ENCODE data around the gene APBA2.
"Not testable (repeated sequence)": the region's sequence is repeated elsewhere in the genome, so short reads cannot be mapped to it uniquely, and the experiment has no call there.

The APBA2 gene

GRCh38 chr15:28876845-28877185, 9.0 kb upstream of the APBA2 start:
- in situ Hi-C loops (cut with HindIII; ENCODE audit: low sequenced_read_pairs) = no loop called here

DNA sequence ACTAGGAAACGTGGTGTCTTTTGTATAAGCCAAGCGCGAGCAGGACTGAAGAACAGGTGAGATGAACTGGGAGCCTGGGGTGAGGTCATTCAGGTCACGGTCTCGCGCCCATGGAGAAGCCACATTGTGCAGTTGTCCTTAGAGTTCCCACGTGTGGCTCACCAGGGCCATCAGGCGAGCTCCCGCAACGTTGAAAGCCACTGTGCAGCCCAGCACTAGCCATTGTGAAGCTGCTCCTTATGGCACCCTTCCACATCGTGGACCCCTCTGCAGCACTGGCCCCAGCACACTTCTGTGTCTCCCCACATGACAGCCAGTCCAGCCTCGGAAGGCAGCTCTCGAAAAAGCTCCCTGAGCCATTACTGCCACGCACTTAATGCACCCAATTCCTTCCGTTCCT, 7.6 kb upstream of the APBA2 start:
- in situ Hi-C loops (cut with HindIII; ENCODE audit: low sequenced_read_pairs) = no loop called here

- in situ Hi-C loops (cut with HindIII; ENCODE audit: low sequenced_read_pairs) = no loop called here
Observed at GRCh38 chr15:28879551-28879950, 6.2 kb upstream of the APBA2 start.

GRCh38 chr15:28880680-28881079, 5.1 kb upstream of the APBA2 start:
- in situ Hi-C loops (cut with HindIII; ENCODE audit: low sequenced_read_pairs) = no loop called here

GRCh38 chr15:28881170-28881569, 4.6 kb upstream of the APBA2 start:
- in situ Hi-C loops (cut with HindIII; ENCODE audit: low sequenced_read_pairs) = no loop called here

- in situ Hi-C loops (cut with HindIII; ENCODE audit: low sequenced_read_pairs) = no loop called here
Observed at GRCh38 chr15:28881600-28881999, 4.2 kb upstream of the APBA2 start.

GRCh38 chr15:28884151-28884940, 1.4 kb upstream of the APBA2 start:
- in situ Hi-C loops (cut with HindIII; ENCODE audit: low sequenced_read_pairs) = no loop called here

DNA sequence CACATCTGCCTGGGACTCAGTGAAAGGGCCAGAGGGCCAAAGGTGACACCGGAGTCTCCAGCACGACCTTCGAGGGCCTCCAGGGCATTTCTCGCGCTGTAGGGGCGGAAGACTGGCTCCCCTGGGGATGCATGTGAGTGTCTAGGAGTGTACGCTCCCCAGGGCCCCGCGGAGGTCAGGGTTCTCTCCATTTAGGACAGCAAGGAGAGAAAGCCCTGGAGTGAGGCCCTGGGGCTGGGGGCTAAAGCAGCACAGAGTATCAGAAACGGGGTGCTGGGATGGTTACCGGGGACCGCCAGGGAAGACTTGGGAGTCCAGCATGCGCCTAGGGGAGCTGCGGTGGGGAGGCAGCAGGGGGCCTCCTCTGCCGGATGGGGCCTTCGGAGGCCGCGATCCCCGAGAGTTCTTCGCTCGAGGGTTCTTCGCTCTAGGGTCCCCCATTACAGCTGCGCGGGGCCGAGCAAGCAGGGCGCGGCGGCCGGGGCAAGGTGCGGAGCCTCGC, 595 bp upstream of the APBA2 start:
- in situ Hi-C loops (cut with HindIII; ENCODE audit: low sequenced_read_pairs) = no loop called here

- in situ Hi-C loops (cut with HindIII; ENCODE audit: low sequenced_read_pairs) = no loop called here
Observed at GRCh38 chr15:28886431-28887338, 911 bp downstream of the APBA2 start.

DNA sequence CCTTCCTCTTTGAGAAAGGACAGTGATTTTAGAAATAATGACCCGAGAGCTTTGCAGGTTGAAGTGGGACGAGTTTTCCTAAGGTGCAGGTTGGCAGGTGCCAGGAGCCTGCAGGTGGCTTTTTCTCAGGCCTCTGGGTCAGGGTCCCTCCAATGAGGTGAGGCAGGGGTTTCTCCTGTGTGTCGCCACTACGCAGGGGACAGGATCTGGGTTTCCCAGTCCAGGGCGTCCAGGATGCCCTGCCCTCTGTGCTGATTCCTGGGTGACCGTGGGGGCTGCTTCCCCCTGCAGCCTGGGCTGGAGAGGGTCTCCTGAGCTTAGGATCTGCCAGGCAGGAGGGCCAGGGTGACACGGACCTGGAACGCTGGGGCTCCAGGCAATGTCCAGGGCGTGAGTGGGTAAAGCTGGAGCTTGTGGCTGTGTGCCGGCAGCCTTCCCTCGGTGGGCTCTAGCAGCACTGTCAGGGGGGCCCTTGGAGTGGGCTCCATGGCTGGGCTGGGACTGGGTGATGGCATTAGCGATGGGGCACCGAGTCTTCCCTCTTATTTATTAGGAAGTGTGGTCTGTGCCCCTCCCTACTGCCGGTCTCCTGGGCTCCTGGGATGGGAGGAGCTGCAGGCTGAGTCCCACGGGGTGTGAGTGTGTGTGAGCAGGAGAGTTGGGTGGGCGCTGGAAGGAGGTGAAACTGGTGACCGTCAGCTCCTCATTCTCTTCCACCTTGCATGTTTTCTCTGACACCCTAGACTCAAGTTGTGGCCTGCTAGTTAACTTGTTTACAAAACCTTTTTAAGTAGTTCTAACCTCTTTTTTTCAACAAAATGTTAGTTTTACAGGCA, 1.8 kb downstream of the APBA2 start:
- in situ Hi-C loops (cut with HindIII; ENCODE audit: low sequenced_read_pairs) = no loop called here

DNA sequence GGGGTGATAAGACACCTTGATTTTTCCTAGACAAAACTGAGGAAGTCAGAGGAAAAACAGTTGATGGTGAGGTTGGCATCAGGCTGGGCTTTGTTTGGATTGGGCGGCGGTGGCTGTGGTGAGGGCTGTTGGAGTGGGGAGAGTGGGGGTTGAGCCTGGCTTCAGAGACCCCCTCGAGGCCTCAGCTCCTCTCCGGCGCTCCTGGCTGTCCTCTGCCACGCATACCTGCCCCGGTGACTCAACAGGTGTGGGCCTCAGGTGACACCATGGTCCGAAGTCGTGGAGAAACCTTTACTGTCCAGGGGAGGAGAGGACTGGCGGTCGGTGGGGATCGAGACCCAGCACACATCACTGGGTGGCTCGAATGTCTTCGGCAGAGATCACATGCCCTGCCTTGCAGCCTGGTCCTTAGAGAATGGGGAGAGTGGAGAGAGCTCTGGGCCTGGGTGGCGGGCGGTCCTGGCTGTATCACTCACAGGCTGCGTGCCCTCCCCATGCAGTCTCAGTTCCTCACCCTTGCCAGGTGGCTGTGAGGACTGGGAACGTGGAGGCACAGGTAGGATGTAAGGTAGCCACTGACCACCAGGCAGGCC, 2.6 kb downstream of the APBA2 start:
- in situ Hi-C loops (cut with HindIII; ENCODE audit: low sequenced_read_pairs) = no loop called here

- in situ Hi-C loops (cut with HindIII; ENCODE audit: low sequenced_read_pairs) = no loop called here
Observed at GRCh38 chr15:28888900-28889299, 3.1 kb downstream of the APBA2 start.

DNA sequence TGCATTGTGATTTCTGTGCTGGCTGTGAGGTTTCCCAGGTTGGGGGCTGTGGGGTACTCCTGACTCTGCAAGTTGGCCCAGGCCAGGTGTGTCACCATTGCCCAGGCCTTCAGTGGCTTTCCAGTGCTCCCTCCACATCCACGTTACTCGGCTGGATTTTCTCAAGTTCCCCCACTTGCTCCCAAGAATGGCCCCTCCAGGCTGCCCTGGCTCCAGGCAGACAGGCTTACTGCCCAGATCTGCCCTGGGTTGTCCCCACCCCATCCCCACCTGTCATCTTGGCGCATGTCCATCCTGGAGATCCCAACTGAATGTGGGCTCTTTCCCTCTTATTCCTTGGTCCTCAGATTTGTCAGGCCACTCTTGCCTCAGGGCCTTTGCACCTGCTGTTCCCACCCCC, 3.6 kb downstream of the APBA2 start:
- in situ Hi-C loops (cut with HindIII; ENCODE audit: low sequenced_read_pairs) = no loop called here

GRCh38 chr15:28889871-28890270, 4.1 kb downstream of the APBA2 start:
- in situ Hi-C loops (cut with HindIII; ENCODE audit: low sequenced_read_pairs) = not testable (repeated sequence)

GRCh38 chr15:28890291-28890690, 4.5 kb downstream of the APBA2 start:
- in situ Hi-C loops (cut with HindIII; ENCODE audit: low sequenced_read_pairs) = not testable (repeated sequence)

DNA sequence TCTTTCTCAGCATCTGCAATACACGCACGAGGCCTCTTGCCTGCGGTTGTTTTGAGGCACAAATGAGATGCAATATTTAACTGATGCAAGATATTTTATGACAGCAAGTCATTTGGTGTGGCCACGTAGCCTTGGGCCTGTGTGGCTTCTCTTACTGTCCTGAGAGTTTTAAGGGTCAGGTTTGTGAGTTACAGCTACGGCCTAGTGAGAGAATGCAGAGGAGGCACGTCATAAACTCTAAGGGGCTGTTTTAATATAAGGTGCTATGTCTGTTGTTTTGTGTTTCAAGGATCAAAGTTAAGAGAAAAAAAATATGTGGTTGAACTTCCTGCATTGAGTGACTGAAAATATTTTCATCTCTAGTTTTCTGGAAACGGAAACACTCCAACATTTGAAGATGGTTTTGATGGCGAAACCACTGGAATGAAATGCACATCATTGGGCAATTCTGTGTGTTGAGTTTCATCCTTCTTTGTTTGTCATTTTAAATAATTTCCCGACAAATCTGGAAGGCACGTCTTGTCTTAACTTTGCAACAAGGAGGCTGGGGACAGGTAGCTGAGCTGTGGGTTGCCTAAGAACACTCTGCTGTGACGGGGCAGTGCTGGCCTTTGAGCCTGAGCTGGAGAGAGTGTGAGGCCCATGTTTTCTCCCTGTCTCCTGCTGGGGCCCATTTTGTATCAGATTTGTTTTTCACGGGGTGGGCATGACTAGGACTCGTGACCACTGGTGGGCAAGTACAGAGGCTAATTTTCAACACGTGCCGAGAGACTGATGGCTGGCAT, 5.1 kb downstream of the APBA2 start:
- in situ Hi-C loops (cut with HindIII; ENCODE audit: low sequenced_read_pairs) = no loop called here

DNA sequence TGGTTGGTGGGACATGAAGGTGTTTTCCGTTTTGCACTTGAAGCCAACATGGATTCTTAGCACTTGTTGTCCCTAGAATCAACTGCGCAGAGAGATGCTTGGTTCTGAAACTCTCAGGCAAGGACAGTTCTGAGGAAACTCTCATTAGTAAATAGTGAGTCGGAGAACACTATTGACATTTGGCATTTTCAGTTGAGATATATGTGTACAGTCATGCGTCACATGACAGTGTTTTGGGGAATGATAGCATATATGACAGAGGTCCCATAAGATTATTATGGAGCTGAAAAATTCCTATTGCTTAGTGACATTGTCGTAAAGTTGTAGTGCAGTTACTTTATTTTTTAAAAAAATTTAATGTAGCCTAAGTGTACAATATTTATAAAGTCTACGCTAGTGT, 5.8 kb downstream of the APBA2 start:
- in situ Hi-C loops (cut with HindIII; ENCODE audit: low sequenced_read_pairs) = no loop called here

DNA sequence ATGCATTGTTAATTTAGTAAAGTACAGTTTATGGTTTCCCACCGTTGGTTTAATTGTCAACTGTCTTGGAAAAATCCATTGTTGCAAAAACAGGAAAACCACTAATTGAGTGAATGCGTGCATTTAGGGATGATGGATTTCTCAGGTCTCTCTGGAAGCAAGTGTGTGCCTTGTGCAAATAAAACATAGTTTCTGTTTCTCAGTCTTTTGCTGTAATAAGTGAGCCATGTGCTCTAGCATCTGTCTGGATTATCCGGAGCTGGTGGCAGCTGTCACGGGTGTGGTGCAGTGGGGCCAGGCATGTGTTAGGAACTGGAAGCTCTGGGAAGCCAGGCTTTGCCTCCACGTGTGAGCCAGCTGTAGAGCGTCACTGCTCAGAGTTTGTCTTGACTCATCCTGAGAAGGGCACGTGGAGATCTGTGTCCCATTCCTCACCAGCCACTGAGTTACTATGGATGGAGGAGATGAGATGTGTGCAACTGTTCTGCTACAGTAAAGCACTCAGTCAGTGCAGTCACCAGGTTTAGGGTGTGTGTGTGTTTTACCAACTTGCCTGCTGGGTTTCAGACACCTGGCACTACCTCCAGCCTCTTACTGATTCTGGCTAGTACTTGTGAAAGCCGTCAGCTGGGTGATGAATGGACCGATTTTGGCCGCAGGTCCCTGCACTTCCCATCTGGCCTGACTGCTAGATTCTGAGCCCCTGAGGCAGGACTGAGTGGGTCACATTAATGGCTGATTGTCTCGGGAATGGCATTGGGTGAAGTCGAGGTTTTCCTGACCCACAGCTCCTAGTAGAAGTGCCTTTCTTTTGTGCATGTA, 7.2 kb downstream of the APBA2 start:
- in situ Hi-C loops (cut with HindIII; ENCODE audit: low sequenced_read_pairs) = no loop called here

DNA sequence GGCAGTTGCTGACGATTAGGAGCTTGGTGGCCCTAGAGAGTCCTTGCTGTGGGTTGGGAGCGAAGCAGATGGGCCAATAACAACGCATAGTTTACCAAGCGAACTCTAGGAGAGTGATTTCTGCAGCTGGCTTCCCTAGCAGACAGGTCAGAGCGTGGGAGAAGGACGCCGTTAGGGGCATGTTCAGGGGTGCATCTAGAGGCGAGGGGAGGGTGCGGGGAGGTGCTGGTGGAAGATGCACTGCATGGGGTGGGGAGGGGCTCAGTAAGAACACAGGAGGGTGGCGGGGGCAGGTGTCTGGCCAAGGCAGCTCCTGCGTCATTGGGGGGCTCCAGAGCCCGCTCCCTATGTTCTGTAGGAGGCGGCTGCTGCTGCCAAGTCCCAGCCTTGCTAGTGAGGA, 8.9 kb downstream of the APBA2 start:
- in situ Hi-C loops (cut with HindIII; ENCODE audit: low sequenced_read_pairs) = no loop called here
